Measurements from ENCODE around the gene OR2V2.
"Not testable (repeated sequence)": the region's sequence is repeated elsewhere in the genome, so short reads cannot be mapped to it uniquely, and the experiment has no call there.

DNA sequence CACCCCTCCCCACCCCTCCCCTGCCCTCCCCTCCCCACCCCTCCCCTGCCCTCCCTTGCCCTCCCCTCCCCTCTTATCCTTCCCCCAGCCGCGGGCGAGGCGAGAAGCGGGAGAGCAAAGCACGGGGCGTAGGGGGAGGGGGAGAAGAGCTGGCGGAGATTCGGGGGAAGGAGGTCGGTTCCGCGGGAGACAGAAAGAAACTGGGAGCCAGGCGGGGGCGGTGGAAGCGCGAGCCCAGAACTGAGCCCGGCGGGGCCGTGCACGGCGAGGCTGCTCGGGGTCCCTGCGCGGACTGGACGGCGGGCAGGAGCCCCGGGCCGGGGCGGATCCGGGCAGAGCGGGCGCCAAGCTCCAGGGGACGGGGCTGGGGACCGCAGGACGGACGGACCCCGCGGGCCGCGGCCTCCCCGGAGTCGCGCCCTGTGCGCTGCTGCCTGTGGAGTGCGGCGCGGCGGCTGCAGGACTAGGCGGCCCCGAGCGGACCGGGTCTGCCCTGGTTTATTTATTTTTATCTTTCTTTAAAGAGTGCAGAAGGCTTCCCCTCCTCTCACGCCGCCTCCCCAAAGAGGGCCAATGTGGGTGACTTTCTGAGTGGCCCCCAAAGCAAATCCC lies 46.2 kb upstream of the OR2V2 start:
- TF ChIP-seq, protein P1, sequence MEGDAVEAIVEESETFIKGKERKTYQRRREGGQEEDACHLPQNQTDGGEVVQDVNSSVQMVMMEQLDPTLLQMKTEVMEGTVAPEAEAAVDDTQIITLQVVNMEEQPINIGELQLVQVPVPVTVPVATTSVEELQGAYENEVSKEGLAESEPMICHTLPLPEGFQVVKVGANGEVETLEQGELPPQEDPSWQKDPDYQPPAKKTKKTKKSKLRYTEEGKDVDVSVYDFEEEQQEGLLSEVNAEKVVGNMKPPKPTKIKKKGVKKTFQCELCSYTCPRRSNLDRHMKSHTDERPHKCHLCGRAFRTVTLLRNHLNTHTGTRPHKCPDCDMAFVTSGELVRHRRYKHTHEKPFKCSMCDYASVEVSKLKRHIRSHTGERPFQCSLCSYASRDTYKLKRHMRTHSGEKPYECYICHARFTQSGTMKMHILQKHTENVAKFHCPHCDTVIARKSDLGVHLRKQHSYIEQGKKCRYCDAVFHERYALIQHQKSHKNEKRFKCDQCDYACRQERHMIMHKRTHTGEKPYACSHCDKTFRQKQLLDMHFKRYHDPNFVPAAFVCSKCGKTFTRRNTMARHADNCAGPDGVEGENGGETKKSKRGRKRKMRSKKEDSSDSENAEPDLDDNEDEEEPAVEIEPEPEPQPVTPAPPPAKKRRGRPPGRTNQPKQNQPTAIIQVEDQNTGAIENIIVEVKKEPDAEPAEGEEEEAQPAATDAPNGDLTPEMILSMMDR (IDR thresholded peaks at IDR 0.05) = not testable (repeated sequence)
- not testable (repeated sequence) for TF ChIP-seq EZH2 (IDR thresholded peaks at IDR 0.05; ENCODE audit: borderline replicate concordance, insufficient read depth, low read depth, low read length, poor library complexity, severe bottlenecking)

All from B cell (primary cell).